H9 (cell line): ENCODE results near the gene GPHA2. TPM values are rescaled to one million over a fixed set of nuclear protein-coding genes. Genes with fewer than 3 reads are reported as not detected.

ENCODE experiments used
- DNase-seq: peaks from one replicate; pipeline ENCODE4 v3.0.0-alpha.2; 2017
- H2AFZ ChIP-seq: one replicate; pipeline ENCODE4 v1.6.1; 2013; ENCODE audit warnings: mild to moderate bottlenecking, low read length, control low read depth, moderate library complexity
- H2AK5ac ChIP-seq: 2 replicates; pipeline ENCODE4 v1.6.1; 2013; ENCODE audit warnings: low read length, control low read depth, mixed read lengths; ENCODE audit not compliant: insufficient read length
- H2BK120ac ChIP-seq: one replicate; pipeline ENCODE4 v1.6.1; 2013; ENCODE audit warnings: low read depth, mild to moderate bottlenecking, low read length, control low read depth, inconsistent platforms; ENCODE audit not compliant: poor library complexity, severe bottlenecking
- H2BK12ac ChIP-seq: 2 replicates; pipeline ENCODE4 v1.6.1; 2013; ENCODE audit warnings: low read length, control low read depth, mixed read lengths, low read depth; ENCODE audit not compliant: insufficient read length
- H2BK15ac ChIP-seq: 2 replicates; pipeline ENCODE4 v1.6.1; 2013; ENCODE audit warnings: low read depth, low read length, control low read depth
- H2BK20ac ChIP-seq: one replicate; pipeline ENCODE4 v1.6.1; 2013; ENCODE audit warnings: low read depth, mild to moderate bottlenecking, low read length, control low read depth, inconsistent platforms; ENCODE audit not compliant: poor library complexity, severe bottlenecking
- H2BK5ac ChIP-seq: 2 replicates; pipeline ENCODE4 v1.6.1; 2013; ENCODE audit warnings: low read length, control low read depth, mixed read lengths; ENCODE audit not compliant: insufficient read length
- H3K14ac ChIP-seq: 2 replicates; pipeline ENCODE4 v1.6.1; 2013; ENCODE audit warnings: low read length, control low read depth; ENCODE audit not compliant: insufficient read depth
- H3K18ac ChIP-seq: 2 replicates; pipeline ENCODE4 v1.6.1; 2013; ENCODE audit warnings: low read depth, mild to moderate bottlenecking, mixed read lengths, low read length, control low read depth; ENCODE audit not compliant: insufficient read length
- H3K23ac ChIP-seq: 2 replicates; pipeline ENCODE4 v1.6.1; 2013; ENCODE audit warnings: low read length, control low read depth, mixed read lengths, low read depth; ENCODE audit not compliant: insufficient read length
- H3K23me2 ChIP-seq: 2 replicates; pipeline ENCODE4 v1.6.1; 2013; ENCODE audit warnings: low read depth, mild to moderate bottlenecking, mixed read lengths, low read length, control low read depth; ENCODE audit not compliant: insufficient read length, poor library complexity, severe bottlenecking
- H3K27ac ChIP-seq: 2 replicates; pipeline ENCODE4 v1.5.1; 2013; ENCODE audit warnings: low read length, control low read depth, mixed read lengths, low read depth; ENCODE audit not compliant: insufficient read length
- H3K27me3 ChIP-seq: 2 replicates; pipeline ENCODE4 v1.6.1; 2013; ENCODE audit warnings: low read length, control low read depth, inconsistent platforms; ENCODE audit not compliant: insufficient read depth
- H3K4ac ChIP-seq: 2 replicates; pipeline ENCODE4 v1.6.1; 2013; ENCODE audit warnings: low read depth, mild to moderate bottlenecking, control low read depth, inconsistent platforms, low read length, moderate library complexity
- H3K4me1 ChIP-seq: 2 replicates; pipeline ENCODE4 v1.6.1; 2013; ENCODE audit warnings: low read length, control low read depth, inconsistent platforms; ENCODE audit not compliant: insufficient read depth
- H3K4me2 ChIP-seq: 2 replicates; pipeline ENCODE4 v1.6.1; 2013; ENCODE audit warnings: low read length, control low read depth, mixed read lengths; ENCODE audit not compliant: insufficient read length, insufficient read depth
- H3K56ac ChIP-seq: 2 replicates; pipeline ENCODE4 v1.6.1; 2013; ENCODE audit warnings: low read depth, mild to moderate bottlenecking, mixed read lengths, low read length, control low read depth; ENCODE audit not compliant: insufficient read length
- H3K79me1 ChIP-seq: 2 replicates; pipeline ENCODE4 v1.6.1; 2013; ENCODE audit warnings: low read depth, mild to moderate bottlenecking, moderate library complexity, low read length, control low read depth, inconsistent platforms; ENCODE audit not compliant: insufficient read depth, poor library complexity, severe bottlenecking
- H3K79me2 ChIP-seq: 2 replicates; pipeline ENCODE4 v1.6.1; 2013; ENCODE audit warnings: low read length, control low read depth, inconsistent platforms; ENCODE audit not compliant: insufficient read depth
- H3K9ac ChIP-seq: 2 replicates; pipeline ENCODE4 v1.6.1; 2013; ENCODE audit warnings: low read length, control low read depth, mixed read lengths; ENCODE audit not compliant: insufficient read length; ENCODE audit errors: extremely low read depth
- H3K9me3 ChIP-seq: one replicate; pipeline ENCODE4 v1.6.1; 2013; ENCODE audit warnings: low read depth, low read length, inconsistent platforms; ENCODE audit not compliant: control insufficient read depth
- H3T11ph ChIP-seq: one replicate; pipeline ENCODE4 v1.6.1; 2013; ENCODE audit warnings: mild to moderate bottlenecking, low read length, control low read depth, inconsistent platforms
- H4K20me1 ChIP-seq: one replicate; pipeline ENCODE4 v1.6.1; 2013; ENCODE audit not compliant: control insufficient read depth, insufficient read length, insufficient read depth
- H4K5ac ChIP-seq: 2 replicates; pipeline ENCODE4 v1.6.1; 2013; ENCODE audit warnings: low read depth, mild to moderate bottlenecking, mixed read lengths, low read length, control low read depth; ENCODE audit not compliant: insufficient read length
- H4K8ac ChIP-seq: replicated peaks from 2 replicates; pipeline ENCODE4 v1.6.1; 2013; ENCODE audit warnings: low read length, control low read depth, mixed read lengths, low read depth; ENCODE audit not compliant: insufficient read length
- H4K91ac ChIP-seq: 2 replicates; pipeline ENCODE4 v1.6.1; 2013; ENCODE audit warnings: low read depth, mild to moderate bottlenecking, moderate library complexity, mixed read lengths, low read length, control low read depth; ENCODE audit not compliant: insufficient read length
- H3K27ac Mint-ChIP-seq, 3 experiments: 2 replicates in 2 of 3; 3 replicates in 1 of 3; pipeline ENCODE4 v1.8.0; 2020 to 2021; ENCODE audit warnings: mixed read lengths in 3 of 3, mild to moderate bottlenecking in 1 of 3, moderate library complexity in 1 of 3
- H3K27me3 Mint-ChIP-seq: 2 replicates; pipeline ENCODE4 v1.8.0; 2021; ENCODE audit warnings: low read depth, mild to moderate bottlenecking, moderate library complexity, mixed read lengths
- H3K36me3 Mint-ChIP-seq, 3 experiments: 2 replicates in 2 of 3; 3 replicates in 1 of 3; pipeline ENCODE4 v1.8.0; 2020 to 2021; ENCODE audit warnings: low read depth in 3 of 3, mixed read lengths in 3 of 3; ENCODE audit not compliant: insufficient read depth in 1 of 3
- H3K4me1 Mint-ChIP-seq, 2 experiments: 2 replicates each; pipeline ENCODE4 v1.8.0; 2020; ENCODE audit warnings: mixed read lengths in 2 of 2
- H3K4me3 Mint-ChIP-seq, 2 experiments: 2 replicates in 1 of 2; 3 replicates in 1 of 2; pipeline ENCODE4 v1.8.0; 2020 to 2021; ENCODE audit warnings: mild to moderate bottlenecking in 2 of 2, mixed read lengths in 2 of 2, moderate library complexity in 1 of 2
- H3K9me3 Mint-ChIP-seq, 2 experiments: 2 replicates in 1 of 2; 3 replicates in 1 of 2; pipeline ENCODE4 v1.8.0; 2020; ENCODE audit warnings: mild to moderate bottlenecking in 2 of 2, mixed read lengths in 2 of 2, moderate library complexity in 1 of 2
- CTCF ChIP-seq: fragments of 200-600 bp; sonication (generic); conservative IDR thresholded peaks from 3 replicates; pipeline ENCODE4 v1.8.0; 2021; ENCODE audit warnings: antibody characterized with exemption, mild to moderate bottlenecking
- WGBS: extraction: QIAGEN DNeasy Blood & Tissue Kit; methylation state at CpG from one replicate; pipeline ENCODE4 v1.1.7; 2013; ENCODE audit warnings: missing lambda C conversion rate, low lambda C conversion rate, mixed read lengths; ENCODE audit not compliant: insufficient read length; ENCODE audit errors: extremely low coverage; 5-methylcytosine and 5-hydroxymethylcytosine counted together
- total RNA-seq: library from RNA; stranded (reverse); gene quantifications from 2 replicates; pipeline ENCODE4 v1.2.1, GENCODE V29; 2021

GPHA2 gene
- total RNA-seq, 1 experiment from 2014 or later = 2.1 TPM

- no peak overlapping the region for H2AFZ ChIP-seq
- no peak for DNase-seq
- no peak overlapping the region for H4K91ac ChIP-seq
- H3K4ac ChIP-seq = no peak overlapping the region
- H4K5ac ChIP-seq = no peak overlapping the region
- H3K4me3 Mint-ChIP-seq = no peak overlapping the region
- no peak overlapping the region for H3K56ac ChIP-seq
- no peak overlapping the region for H4K8ac ChIP-seq
- no peak overlapping the region for H2BK15ac ChIP-seq
- H3K4me2 ChIP-seq = no peak overlapping the region
- no CpG with 5 or more reads among the region's 8 CpGs for WGBS
- no peak overlapping the region for H2BK5ac ChIP-seq
- H3K27ac Mint-ChIP-seq = no peak overlapping the region
- no peak overlapping the region for H3T11ph ChIP-seq
- H3K4me1 Mint-ChIP-seq = peaks cover 0 to 3% of the 10 kb centered on the region in 2 experiments; a peak in 1 of 4 replicates
- H3K79me2 ChIP-seq = no peaks in the 10 kb centered on the region
- no peak overlapping the region for H3K18ac ChIP-seq
- H3K27ac ChIP-seq = no peak overlapping the region
- H2BK12ac ChIP-seq = no peak overlapping the region
- H3K9ac ChIP-seq = no peak overlapping the region
- no peak overlapping the region for H2BK120ac ChIP-seq
- no peaks in the 10 kb centered on the region for H3K23me2 ChIP-seq
- H3K9me3 Mint-ChIP-seq = peaks cover 0 to 3% of the 10 kb centered on the region in 2 experiments; a peak in 1 of 5 replicates
- H2BK20ac ChIP-seq = no peak overlapping the region
- H3K79me1 ChIP-seq = no peaks in the 10 kb centered on the region
- no peak overlapping the region for H2AK5ac ChIP-seq
- TF ChIP-seq CTCF = no peak
- no peak overlapping the region for H3K23ac ChIP-seq
- no peak overlapping the region for H3K14ac ChIP-seq
- H3K36me3 Mint-ChIP-seq = no peaks in the 10 kb centered on the region
- no peaks in the 10 kb centered on the region for H3K9me3 ChIP-seq
- peaks cover 9% of the 10 kb centered on the region for H3K27me3 Mint-ChIP-seq
- H3K4me1 ChIP-seq = no peaks in the 10 kb centered on the region
- H3K27me3 ChIP-seq = no peaks in the 10 kb centered on the region
- no peaks in the 10 kb centered on the region for H4K20me1 ChIP-seq
Measured at GRCh38 chr11:64970731-64971151, 35.0 kb upstream of the GPHA2 start.
